Ovary (tissue), 9 donors: ENCODE data around the gene HIVEP1. TPM values are rescaled to one million over a fixed set of nuclear protein-coding genes. Genes with fewer than 3 reads are reported as not detected.

ENCODE experiments used
- DNase-seq, 5 donors: peaks; one replicate each; pipeline ENCODE4 v3.0.0-alpha.2; 2019 to 2020
- H3K27ac ChIP-seq, 2 donors: fragments of 200-600 bp; one replicate each; pipeline versions ENCODE4 v1.5.1 to v1.8.0; 2019 to 2022
- H3K27me3 ChIP-seq: fragments of 200-600 bp; one replicate; pipeline ENCODE4 v1.8.0; 2022
- H3K36me3 ChIP-seq: fragments of 200-600 bp; sonication (generic); one replicate; pipeline ENCODE4 v1.5.1; 2019
- H3K4me1 ChIP-seq: one replicate; pipeline ENCODE4 v1.8.1; 2013; ENCODE audit warnings: mild to moderate bottlenecking, moderate library complexity; ENCODE audit not compliant: insufficient read depth
- H3K4me3 ChIP-seq: fragments of 200-600 bp; sonication (generic); one replicate; pipeline ENCODE4 v1.5.1; 2017
- H3K9me3 ChIP-seq, 2 donors: fragments of 200-600 bp in 1 of 2; sonication (generic) in 1 of 2; one replicate each; pipeline versions ENCODE4 v1.5.1 to v1.8.1; 2013 to 2019; ENCODE audit warnings: mild to moderate bottlenecking in 1 of 2, moderate library complexity in 1 of 2
- EP300 ChIP-seq: sonication (generic); formaldehyde crosslinking; IDR thresholded peaks from one replicate; pipeline ENCODE4 v1.6.1; 2017; ENCODE audit warnings: antibody characterized with exemption
- POLR2A ChIP-seq: fragments of 450-650 bp; IDR thresholded peaks from one replicate; pipeline ENCODE4 v1.6.1; 2017; ENCODE audit warnings: antibody characterized with exemption, mild to moderate bottlenecking, moderate library complexity
- WGBS, 3 donors: extraction: QIAGEN DNeasy Blood & Tissue Kit in 1 of 3; methylation state at CpG; one replicate each; pipeline versions ENCODE4 v1.1.5 to v1.1.7; 2013 to 2017; 5-methylcytosine and 5-hydroxymethylcytosine counted together
- intact Hi-C, 4 donors: fragments of 100-400 bp; cut with DNase I; formaldehyde crosslinking; loops; one replicate each; pipeline versions ENCODE4 v1.11.0 to v1.15.1; 2022 to 2023
- polyA plus RNA-seq, 2 donors: library from polyadenylated mRNA; stranded (reverse); fragments of 200-250 nt in 1 of 2; fragments of 350-450 nt in 1 of 2; fragmentation: Illumina TruSeq in 1 of 2; extraction: RNeasy Lipid Tissue Mini Kit (QIAGEN cat#74804) in 1 of 2; gene quantifications; one replicate each; pipeline ENCODE4 v1.2.3, GENCODE V29; 2013 to 2014
- total RNA-seq, 7 donors: library from RNA; depleted of rRNA in 2 of 7; stranded (reverse); fragments of >200 nt in 2 of 7; fragmentation: NEBNext Ultra II Directional in 3 of 7; extraction: Animal tissue kit (Norgen Biotek cat#: 25700) in 3 of 7; gene quantifications; one replicate each; pipeline versions ENCODE4 v1.1.0 to v1.2.4, GENCODE V29; 2016 to 2023
- TF ChIP-seq, protein P1 (sequence below), 3 donors: fragments of 450-650 bp in 2 of 3; fragments of 200-600 bp in 1 of 3; IDR thresholded peaks; one replicate each; pipeline versions ENCODE4 v1.5.1 to v1.8.0; 2016 to 2022; ENCODE audit warnings: antibody characterized with exemption in 3 of 3, mild to moderate bottlenecking in 1 of 3
- donor health status: DM: no; HTN: no; CAD: no; lungs with moderate emphysema.
- donor health status: DM: no; HTN: no; CAD: no.
- donor health status: Bipolar disorder and iron deficiency.
- donor health status: DM: yes; HTN: yes; CAD: no.
- donor health status: DM: no; HTN: no; CAD: no.
- donor health status: DM: yes; HTN: yes; CAD: no.

Gene HIVEP1
- total and polyA plus RNA-seq, 9 donors = 11.9 to 45.0 (median 27.0) TPM

GRCh38 chr6:12148317-12148801 is 136.2 kb downstream of the HIVEP1 start:
- DNase-seq = no peak
- Histone ChIP-seq H3K4me1 (peaks cover 2% of the 10 kb centered on the region), H3K27me3 (no peaks in the 10 kb centered on the region), H3K4me3 (no peak overlapping the region), H3K36me3 (no peaks in the 10 kb centered on the region), H3K27ac (no peak overlapping the region), H3K9me3 (no peaks in the 10 kb centered on the region)
- intact Hi-C loops = no loop called here
- 82 to 86% (median 86%) methylated on average over 3 of the region's 3 CpGs for WGBS, 3 donors
- TF ChIP-seq, protein P1, sequence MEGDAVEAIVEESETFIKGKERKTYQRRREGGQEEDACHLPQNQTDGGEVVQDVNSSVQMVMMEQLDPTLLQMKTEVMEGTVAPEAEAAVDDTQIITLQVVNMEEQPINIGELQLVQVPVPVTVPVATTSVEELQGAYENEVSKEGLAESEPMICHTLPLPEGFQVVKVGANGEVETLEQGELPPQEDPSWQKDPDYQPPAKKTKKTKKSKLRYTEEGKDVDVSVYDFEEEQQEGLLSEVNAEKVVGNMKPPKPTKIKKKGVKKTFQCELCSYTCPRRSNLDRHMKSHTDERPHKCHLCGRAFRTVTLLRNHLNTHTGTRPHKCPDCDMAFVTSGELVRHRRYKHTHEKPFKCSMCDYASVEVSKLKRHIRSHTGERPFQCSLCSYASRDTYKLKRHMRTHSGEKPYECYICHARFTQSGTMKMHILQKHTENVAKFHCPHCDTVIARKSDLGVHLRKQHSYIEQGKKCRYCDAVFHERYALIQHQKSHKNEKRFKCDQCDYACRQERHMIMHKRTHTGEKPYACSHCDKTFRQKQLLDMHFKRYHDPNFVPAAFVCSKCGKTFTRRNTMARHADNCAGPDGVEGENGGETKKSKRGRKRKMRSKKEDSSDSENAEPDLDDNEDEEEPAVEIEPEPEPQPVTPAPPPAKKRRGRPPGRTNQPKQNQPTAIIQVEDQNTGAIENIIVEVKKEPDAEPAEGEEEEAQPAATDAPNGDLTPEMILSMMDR (IDR thresholded peaks at IDR 0.05) = no peak
- no peak for TF ChIP-seq EP300
- no peak for TF ChIP-seq POLR2A

DNA sequence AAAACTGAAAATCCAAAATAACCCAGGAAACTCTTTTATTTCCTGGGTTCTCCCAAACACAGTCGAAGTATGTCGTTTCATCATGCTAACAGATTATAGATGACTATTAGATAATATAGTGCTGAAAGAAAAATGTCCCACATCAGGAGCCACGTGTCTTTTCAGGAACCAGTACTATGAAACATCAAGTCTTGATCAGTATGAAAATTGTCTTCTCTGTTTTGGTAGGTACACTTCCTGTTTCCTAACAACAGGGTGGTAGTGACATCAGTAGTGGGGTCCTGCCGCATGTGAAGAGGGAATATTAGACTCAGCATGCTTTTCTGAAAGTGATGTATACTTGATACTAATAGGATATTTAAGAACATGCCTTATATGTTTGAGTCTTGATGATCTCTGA is 136.7 kb downstream of the HIVEP1 start:
- Histone ChIP-seq H3K4me3 (no peak overlapping the region), H3K27ac (no peak overlapping the region), H3K9me3 (no peaks in the 10 kb centered on the region), H3K27me3 (no peaks in the 10 kb centered on the region), H3K36me3 (no peaks in the 10 kb centered on the region), H3K4me1 (peaks cover 2% of the 10 kb centered on the region)
- 72 to 75% (median 73%) methylated on average over 4 of the region's 4 CpGs for WGBS, 3 donors
- DNase-seq = no peak
- TF ChIP-seq POLR2A (no peak), EP300 (no peak)
- TF ChIP-seq, protein P1 (IDR thresholded peaks at IDR 0.05) = no peak
- intact Hi-C loops = no loop called here

- no peak overlapping the region for H3K4me3 ChIP-seq
These were observed 137.9 kb downstream of the HIVEP1 start for GRCh38 chr6:12149944-12150510.

DNA sequence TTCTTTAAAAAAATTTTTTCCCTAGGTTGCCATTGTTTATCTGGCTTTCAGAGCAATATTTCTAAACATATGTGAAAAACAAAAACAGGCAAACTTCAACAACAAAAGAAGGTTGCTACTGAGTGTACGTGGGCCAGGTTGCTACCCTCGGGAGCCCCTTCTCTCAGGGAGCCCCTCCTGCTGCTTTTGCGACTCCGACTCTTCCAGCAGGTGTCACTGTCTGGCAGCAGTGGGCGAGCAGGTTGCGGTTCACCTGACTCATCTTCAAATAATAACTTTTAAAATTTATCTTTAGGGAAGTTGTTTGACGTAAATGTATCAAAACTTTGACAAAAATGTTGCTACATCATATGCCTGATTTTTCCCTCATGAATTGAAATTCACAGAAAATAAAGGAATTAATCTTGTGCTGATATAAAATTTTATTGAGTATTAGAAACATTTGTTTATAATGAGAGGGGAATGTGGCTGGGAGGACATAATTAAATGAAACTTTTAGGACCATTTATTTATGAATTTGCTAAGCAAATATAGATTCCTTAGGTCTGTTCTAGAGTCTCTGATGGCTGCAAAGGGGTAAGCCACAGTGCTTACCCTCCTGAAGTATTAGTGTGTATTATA is 138.8 kb downstream of the HIVEP1 start:
- intact Hi-C loops = no loop called here
- DNase-seq = no peak
- Histone ChIP-seq H3K36me3 (no peaks in the 10 kb centered on the region), H3K27ac (no peak overlapping the region), H3K9me3 (no peaks in the 10 kb centered on the region), H3K4me3 (no peak overlapping the region), H3K4me1 (peaks cover 2% of the 10 kb centered on the region), H3K27me3 (no peaks in the 10 kb centered on the region)
- TF ChIP-seq POLR2A (no peak), EP300 (no peak)
- TF ChIP-seq, protein P1 (IDR thresholded peaks at IDR 0.05) = no peak
- WGBS, 3 donors = 69 to 76% (median 72%) methylated on average over 7 of the region's 7 CpGs

More at GRCh38 chr6:12149944-12150510, 137.9 kb downstream of the HIVEP1 start:
- no peaks in the 10 kb centered on the region for H3K27me3 ChIP-seq
- H3K9me3 ChIP-seq = no peaks in the 10 kb centered on the region
- no peak for DNase-seq
- TF ChIP-seq POLR2A (no peak), EP300 (no peak)
- TF ChIP-seq, protein P1 (IDR thresholded peaks at IDR 0.05) = no peak
- H3K4me1 ChIP-seq = peaks cover 2% of the 10 kb centered on the region
- H3K27ac ChIP-seq = no peak overlapping the region
- 20 to 47% (median 30%) methylated on average over 11 of the region's 11 CpGs for WGBS, 3 donors
- intact Hi-C loops = no loop called here
- no peaks in the 10 kb centered on the region for H3K36me3 ChIP-seq
